ENCODE measurements around the gene CAP1. TPM values are rescaled to one million over a fixed set of nuclear protein-coding genes. Genes with fewer than 3 reads are reported as not detected.

CAP1 gene
- total and polyA plus RNA-seq, 7 donors = 33.7 to 116 (median 61.4) TPM

- DNase-seq (no peak), ATAC-seq (no peak)
- Histone ChIP-seq H3K4me1 (no peaks in the 10 kb centered on the region), H3K4me3 (no peak overlapping the region), H3K36me3 (ENCODE audit: insufficient read depth in 1 of 2, low read depth in 1 of 2) (no peaks in the 10 kb centered on the region), H3K27ac (no peak overlapping the region), H3K27me3 (ENCODE audit: insufficient read depth in 3 of 3, low read length in 2 of 3) (no peaks in the 10 kb centered on the region), H3K9me3 (no peaks in the 10 kb centered on the region)
- TF ChIP-seq CTCF (IDR thresholded peaks at IDR 0.05) = no peak
- intact Hi-C loops (cut with DNase I) = loop anchor here in 1 of 2 donors (10.0 kb wide), 1 partner anchor 106 kb away; no protein-coding TSS in a partner anchor
- 47 to 50% (median 48%) methylated on average over 4 of the region's 4 CpGs for WGBS, 3 donors
Observed at GRCh38 chr1:40020447-40021085, 20.0 kb upstream of the CAP1 start.

GRCh38 chr1:40023379-40023944 lies 17.1 kb upstream of the CAP1 start:
- no peak overlapping the region for H3K4me3 ChIP-seq
- DNase-seq = no peak
- H3K4me1 ChIP-seq = no peaks in the 10 kb centered on the region
- no peak overlapping the region for H3K27ac ChIP-seq
- WGBS, 3 donors = 79 to 93% (median 80%) methylated on average over 4 of the region's 4 CpGs
- no peak for TF ChIP-seq CTCF (IDR thresholded peaks at IDR 0.05)
- H3K9me3 ChIP-seq = no peaks in the 10 kb centered on the region
- intact Hi-C loops (cut with DNase I) = loop anchor here in 1 of 2 donors (10.0 kb wide), 1 partner anchor 109 kb away; no protein-coding TSS in a partner anchor
- H3K27me3 ChIP-seq (ENCODE audit: insufficient read depth in 3 of 3, low read length in 2 of 3) = no peaks in the 10 kb centered on the region
- no peak for ATAC-seq
- H3K36me3 ChIP-seq (ENCODE audit: insufficient read depth in 1 of 2, low read depth in 1 of 2) = no peaks in the 10 kb centered on the region

DNA sequence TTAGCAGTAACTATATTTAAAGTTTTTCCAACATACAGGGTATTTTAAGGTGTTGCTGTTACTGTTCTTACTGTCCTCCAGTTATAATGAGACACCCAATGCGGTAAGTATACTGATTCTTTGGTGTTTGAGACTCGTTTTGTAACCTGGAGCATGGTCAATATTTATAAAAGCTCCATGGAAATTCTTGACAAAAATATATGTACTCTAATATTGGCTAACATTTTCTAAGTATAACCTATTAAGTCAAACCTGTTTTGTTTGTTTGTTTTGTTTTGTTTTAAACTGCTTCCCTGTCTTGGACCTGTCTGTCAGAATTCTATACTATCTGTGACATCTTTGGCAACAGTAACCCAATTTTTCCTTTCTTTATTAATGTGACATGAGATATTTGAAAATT lies 15.9 kb upstream of the CAP1 start:
- Histone ChIP-seq H3K4me3 (no peak overlapping the region), H3K27ac (no peak overlapping the region), H3K27me3 (ENCODE audit: insufficient read depth in 3 of 3, low read length in 2 of 3) (no peaks in the 10 kb centered on the region), H3K9me3 (no peaks in the 10 kb centered on the region), H3K36me3 (ENCODE audit: insufficient read depth in 1 of 2, low read depth in 1 of 2) (no peaks in the 10 kb centered on the region), H3K4me1 (no peaks in the 10 kb centered on the region)
- TF ChIP-seq CTCF (IDR thresholded peaks at IDR 0.05) = no peak
- intact Hi-C loops (cut with DNase I) = loop anchor here in 1 of 2 donors (10.0 kb wide), 1 partner anchor 110 kb away; no protein-coding TSS in a partner anchor
- WGBS, 3 donors = 69 to 72% (median 72%) methylated on average over 2 of the region's 2 CpGs
- no peak for ATAC-seq
- no peak for DNase-seq

DNA sequence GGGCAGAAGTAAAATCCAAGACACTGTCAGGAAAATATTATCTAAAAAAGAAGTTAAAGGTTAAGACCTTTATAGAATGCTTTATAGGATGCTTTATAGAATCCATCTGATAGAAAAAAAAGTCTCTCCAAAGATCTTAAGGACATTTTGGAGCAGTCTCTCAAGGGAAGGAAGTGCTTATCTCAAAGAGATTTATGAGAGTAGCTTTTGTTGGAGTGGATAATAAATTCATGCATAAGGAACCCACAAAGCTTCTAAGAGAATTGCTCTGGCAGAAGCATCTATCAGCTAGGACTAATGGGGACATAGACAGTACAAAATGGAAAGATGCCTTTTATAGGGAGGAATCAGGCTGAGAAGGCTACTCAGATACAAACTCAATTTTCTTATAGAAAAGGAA lies 12.9 kb upstream of the CAP1 start:
- intact Hi-C loops (cut with DNase I) = loop anchor here in 1 of 2 donors (10.0 kb wide), 1 partner anchor 113 kb away; no protein-coding TSS in a partner anchor
- DNase-seq = no peak
- Histone ChIP-seq H3K4me3 (no peak overlapping the region), H3K27me3 (ENCODE audit: insufficient read depth in 3 of 3, low read length in 2 of 3) (no peaks in the 10 kb centered on the region), H3K9me3 (no peaks in the 10 kb centered on the region), H3K36me3 (ENCODE audit: insufficient read depth in 1 of 2, low read depth in 1 of 2) (no peaks in the 10 kb centered on the region), H3K4me1 (peaks cover 5% of the 10 kb centered on the region), H3K27ac (no peak overlapping the region)
- ATAC-seq = no peak
- no peak for TF ChIP-seq CTCF (IDR thresholded peaks at IDR 0.05)

Measured in psoas muscle (tissue), 8 donors.